HUES64 (cell line): Measurements from ENCODE around the gene ANKRD42.

Source experiments
- H3K27ac ChIP-seq: 2 replicates; pipeline ENCODE4 v1.7.0; 2013; ENCODE audit warnings: low read depth, low read length, inconsistent platforms
- H3K27me3 ChIP-seq: 2 replicates; pipeline ENCODE4 v1.6.1; 2013; ENCODE audit warnings: mild to moderate bottlenecking, low read length; ENCODE audit not compliant: insufficient read depth
- H3K36me3 ChIP-seq: 2 replicates; pipeline ENCODE4 v1.6.1; 2013; ENCODE audit warnings: mild to moderate bottlenecking, low read length; ENCODE audit not compliant: insufficient read depth
- H3K4me1 ChIP-seq: 2 replicates; pipeline ENCODE4 v1.6.1; 2013; ENCODE audit warnings: mild to moderate bottlenecking, low read length, moderate library complexity; ENCODE audit not compliant: insufficient read depth
- H3K4me3 ChIP-seq: 2 replicates; pipeline ENCODE4 v1.5.1; 2013; ENCODE audit warnings: mild to moderate bottlenecking, low read length, moderate library complexity
- H3K9ac ChIP-seq: 2 replicates; pipeline ENCODE4 v1.6.1; 2013; ENCODE audit warnings: mild to moderate bottlenecking, low read depth, low read length
- H3K9me3 ChIP-seq: 2 replicates; pipeline ENCODE4 v1.6.1; 2013; ENCODE audit warnings: low read depth, low read length; ENCODE audit not compliant: insufficient read depth
- WGBS: fragments of 150-250, 120-280 bp; methylation state at CpG from one replicate; pipeline ENCODE4 v1.1.7; 2013; ENCODE audit warnings: missing lambda C conversion rate; 5-methylcytosine and 5-hydroxymethylcytosine counted together

The ANKRD42 gene

GRCh38 chr11:83275888-83276641 is 82.6 kb downstream of the ANKRD42 start:
- H3K36me3 ChIP-seq, result peaks cover 89% of the 10 kb centered on the region
- no peak overlapping the region for H3K4me3 ChIP-seq
- no peak overlapping the region for H3K27ac ChIP-seq
- no peak overlapping the region for H3K9ac ChIP-seq
- H3K27me3 ChIP-seq, result no peaks in the 10 kb centered on the region
- 94% methylated on average over 7 of the region's 8 CpGs for WGBS
- peaks cover 5% of the 10 kb centered on the region; the same call in 1 of the 2 replicates for H3K9me3 ChIP-seq
- no peaks in the 10 kb centered on the region for H3K4me1 ChIP-seq

DNA sequence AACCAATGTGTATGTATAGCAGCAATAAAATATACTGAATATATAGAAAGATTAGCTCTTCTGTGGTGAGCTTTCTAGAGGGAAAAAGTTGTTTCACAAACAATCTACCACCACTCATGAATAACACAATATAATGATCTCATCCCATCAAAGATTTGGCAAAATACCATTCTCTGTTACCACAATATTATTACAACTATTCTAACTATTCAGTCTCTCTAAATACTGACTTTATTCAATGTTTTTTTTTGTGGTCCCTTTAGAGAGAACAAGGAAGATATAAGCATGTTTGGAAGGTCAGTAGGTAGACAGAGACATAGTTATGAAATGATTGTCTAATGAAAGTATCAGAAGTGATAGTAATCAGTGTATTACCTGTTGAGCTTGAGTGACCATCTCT is 84.8 kb downstream of the ANKRD42 start:
- Histone ChIP-seq H3K27ac (no peak overlapping the region), H3K9ac (no peak overlapping the region), H3K4me1 (no peaks in the 10 kb centered on the region), H3K27me3 (no peaks in the 10 kb centered on the region), H3K9me3 (no peaks in the 10 kb centered on the region), H3K36me3 (peaks cover 70% of the 10 kb centered on the region), H3K4me3 (no peak overlapping the region)

- Histone ChIP-seq H3K4me1 (peaks cover 9% of the 10 kb centered on the region), H3K27me3 (no peaks in the 10 kb centered on the region), H3K9me3 (no peaks in the 10 kb centered on the region), H3K4me3 (no peak overlapping the region), H3K36me3 (peaks cover 50% of the 10 kb centered on the region), H3K27ac (no peak overlapping the region), H3K9ac (no peak overlapping the region)
- 75% methylated on average over 1 of the region's 1 CpG for WGBS
Observed at GRCh38 chr11:83280256-83280655, 86.7 kb downstream of the ANKRD42 start.

DNA sequence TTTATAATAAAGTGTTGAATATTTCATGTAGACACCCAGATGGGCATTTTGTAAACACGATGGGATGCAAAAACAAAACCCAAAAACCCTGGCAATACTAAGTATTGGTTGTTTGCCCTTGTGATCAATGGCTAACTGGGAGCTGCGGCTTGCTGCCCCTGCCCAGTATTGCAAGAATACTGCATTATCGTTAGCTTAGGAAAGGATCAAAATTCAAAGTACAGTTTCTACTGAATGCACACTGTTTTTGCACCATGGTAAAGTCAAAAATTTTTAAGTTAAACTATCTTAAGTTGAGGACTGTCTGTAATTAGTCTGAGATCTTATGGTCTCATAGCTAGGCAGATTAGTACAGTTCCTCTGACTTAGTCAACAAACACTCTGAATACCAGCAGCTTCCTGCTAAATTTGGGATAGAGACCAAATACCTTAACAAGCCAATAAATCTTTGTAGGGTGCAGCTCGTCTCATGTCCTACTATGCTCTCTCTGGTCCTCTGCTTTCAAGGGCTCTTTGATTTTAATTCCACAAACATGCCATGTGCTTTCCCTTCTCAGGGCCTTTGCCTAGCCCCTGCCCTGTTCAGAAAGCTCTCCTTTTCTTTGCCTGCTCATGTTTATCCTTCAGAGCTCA is 88.7 kb downstream of the ANKRD42 start:
- 86% methylated on average over 4 of the region's 4 CpGs for WGBS
- no peak overlapping the region for H3K4me3 ChIP-seq

GRCh38 chr11:83284501-83285150 is 91.1 kb downstream of the ANKRD42 start:
- H3K36me3 ChIP-seq, result peaks cover 7% of the 10 kb centered on the region
- no peak overlapping the region for H3K27ac ChIP-seq
- WGBS, result 12% methylated on average over 3 of the region's 3 CpGs
- peak overlapping the region; percentile 88; the same call in 1 of the 2 replicates for H3K9ac ChIP-seq
- peaks cover 12% of the 10 kb centered on the region for H3K4me1 ChIP-seq
- H3K4me3 ChIP-seq, result peak overlapping the region; percentile 86
- no peaks in the 10 kb centered on the region for H3K9me3 ChIP-seq
- no peaks in the 10 kb centered on the region for H3K27me3 ChIP-seq

More for the DNA sequence above, 88.7 kb downstream of the ANKRD42 start:
- Histone ChIP-seq H3K36me3 (peaks cover 31% of the 10 kb centered on the region), H3K27me3 (no peaks in the 10 kb centered on the region), H3K27ac (no peak overlapping the region), H3K9ac (no peak overlapping the region), H3K4me1 (peaks cover 12% of the 10 kb centered on the region), H3K9me3 (no peaks in the 10 kb centered on the region)

DNA sequence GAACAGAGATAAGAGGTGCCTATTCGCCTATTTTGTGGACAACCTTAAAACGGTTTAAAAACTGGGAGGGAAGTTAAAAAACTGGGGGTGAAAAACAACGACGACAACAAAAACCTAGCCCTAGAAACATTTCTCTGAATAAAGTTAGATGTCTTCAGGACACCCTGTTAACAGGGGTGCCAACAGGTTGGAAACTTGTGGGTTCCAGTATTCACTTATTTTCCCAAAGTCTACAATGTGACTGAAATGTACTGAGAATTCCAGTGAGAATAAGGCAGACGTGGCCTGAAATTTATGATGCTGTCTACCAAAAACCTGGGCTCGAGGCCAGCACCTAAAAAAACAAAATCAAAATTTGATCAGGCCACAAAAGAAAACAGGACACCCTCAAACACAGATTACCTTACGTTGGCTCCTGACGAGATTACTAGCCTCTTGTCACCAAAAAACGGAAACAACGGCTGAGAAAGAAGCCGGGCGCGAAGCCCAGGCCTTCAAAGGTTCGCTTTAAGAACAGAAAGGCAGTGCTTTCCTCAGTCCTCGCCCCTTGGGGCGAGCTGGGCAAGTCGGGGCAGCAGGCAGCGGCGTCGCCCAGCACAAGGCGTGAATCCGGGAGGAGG is 91.7 kb downstream of the ANKRD42 start:
- H3K27ac ChIP-seq, result peak overlapping the region; percentile 88
- no peaks in the 10 kb centered on the region for H3K9me3 ChIP-seq
- WGBS, result 4% methylated on average over 22 of the region's 22 CpGs

DNA sequence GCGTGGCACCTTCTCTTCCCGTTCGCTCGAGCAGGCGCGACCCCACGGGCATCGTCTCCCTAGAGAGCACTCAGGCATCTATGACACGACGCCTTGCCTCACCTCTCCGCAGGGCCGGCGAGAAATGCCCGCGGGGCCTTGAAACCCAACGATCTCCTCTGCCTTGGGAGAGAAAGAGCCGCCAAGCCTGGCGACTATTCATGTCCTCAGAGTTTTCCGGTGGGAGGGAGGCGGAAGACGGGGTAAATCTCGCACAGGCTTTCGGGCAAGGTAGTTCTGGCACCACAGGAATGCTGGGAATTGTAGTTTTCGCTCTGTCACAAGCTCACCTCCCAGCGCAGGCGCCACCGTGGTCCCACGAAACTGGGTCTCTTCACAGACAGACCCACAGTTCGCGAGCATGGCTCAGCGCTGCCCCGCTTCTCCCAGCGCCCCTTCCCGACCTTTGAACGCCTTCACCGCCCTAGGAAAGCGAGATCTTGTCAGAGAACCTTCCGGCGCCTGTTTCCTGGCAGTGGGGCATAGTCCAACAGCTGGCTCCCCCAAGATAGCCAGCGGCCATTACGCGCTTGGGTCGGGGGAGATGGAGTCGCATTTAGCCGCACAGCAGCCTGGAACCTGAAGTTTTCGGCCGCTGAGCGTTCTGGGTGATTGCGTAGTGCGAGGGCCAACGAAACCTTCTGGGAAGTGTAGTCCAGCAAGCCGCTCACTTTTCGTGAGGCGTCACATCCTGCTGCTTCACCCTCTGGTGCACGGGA is 92.4 kb downstream of the ANKRD42 start, which contains the start of gene CCDC90B:
Gene CCDC90B, minus strand, starts transcription at position 597 of the 758 bp plus-strand sequence. Its CDS starts 395 bp downstream, at position 202.
- Histone ChIP-seq H3K9ac (peak within 1 kb of the TSS; percentile 88), H3K4me1 (peaks cover 12% of the 10 kb centered on the region), H3K27me3 (no peaks in the 10 kb centered on the region), H3K4me3 (peak within 1 kb of the TSS; percentile 86), H3K27ac (peak within 1 kb of the TSS; percentile 88), H3K36me3 (no peaks in the 10 kb centered on the region), H3K9me3 (no peaks in the 10 kb centered on the region)
- under 1% methylated on average over 55 of the region's 55 CpGs for WGBS

More for the DNA sequence above, 91.7 kb downstream of the ANKRD42 start:
- H3K27me3 ChIP-seq, result no peaks in the 10 kb centered on the region
- peak overlapping the region; percentile 88 for H3K9ac ChIP-seq
- H3K4me1 ChIP-seq, result peaks cover 12% of the 10 kb centered on the region
- 0 out of 2 replicates have a peak, but pooled peaks cover under 1% of the 10 kb centered on the region for H3K36me3 ChIP-seq
- H3K4me3 ChIP-seq, result peak overlapping the region; percentile 86

- no peak overlapping the region for H3K9ac ChIP-seq
- 93% methylated on average over 6 of the region's 6 CpGs for WGBS
- H3K9me3 ChIP-seq, result no peaks in the 10 kb centered on the region
- H3K36me3 ChIP-seq, result no peaks in the 10 kb centered on the region
- peaks cover 20% of the 10 kb centered on the region for H3K4me1 ChIP-seq
- H3K27ac ChIP-seq, result no peak overlapping the region
- H3K27me3 ChIP-seq, result no peaks in the 10 kb centered on the region
- no peak overlapping the region for H3K4me3 ChIP-seq
Observed at GRCh38 chr11:83287631-83288030, 94.1 kb downstream of the ANKRD42 start.

GRCh38 chr11:83292709-83293456 is 99.4 kb downstream of the ANKRD42 start:
- no peaks in the 10 kb centered on the region for H3K27me3 ChIP-seq
- no peak overlapping the region for H3K9ac ChIP-seq
- 32% methylated on average over 5 of the region's 7 CpGs for WGBS
- H3K9me3 ChIP-seq, result no peaks in the 10 kb centered on the region
- H3K4me3 ChIP-seq, result no peak overlapping the region
- H3K36me3 ChIP-seq, result no peaks in the 10 kb centered on the region
- peaks cover 15% of the 10 kb centered on the region for H3K4me1 ChIP-seq
- no peak overlapping the region for H3K27ac ChIP-seq

GRCh38 chr11:83293457-83293774 is 99.9 kb downstream of the ANKRD42 start:
- H3K4me3 ChIP-seq, result no peak overlapping the region
- H3K4me1 ChIP-seq, result peaks cover 15% of the 10 kb centered on the region
- no peak overlapping the region for H3K9ac ChIP-seq
- H3K36me3 ChIP-seq, result no peaks in the 10 kb centered on the region
- 74% methylated on average over 4 of the region's 4 CpGs for WGBS
- no peak overlapping the region for H3K27ac ChIP-seq
- H3K9me3 ChIP-seq, result no peaks in the 10 kb centered on the region
- no peaks in the 10 kb centered on the region for H3K27me3 ChIP-seq
